Measurements from ENCODE around the gene CIROP.
A peak's percentile ranks its signal among the peaks of the same experiment; 100 is the strongest.

The CIROP gene, protein sequence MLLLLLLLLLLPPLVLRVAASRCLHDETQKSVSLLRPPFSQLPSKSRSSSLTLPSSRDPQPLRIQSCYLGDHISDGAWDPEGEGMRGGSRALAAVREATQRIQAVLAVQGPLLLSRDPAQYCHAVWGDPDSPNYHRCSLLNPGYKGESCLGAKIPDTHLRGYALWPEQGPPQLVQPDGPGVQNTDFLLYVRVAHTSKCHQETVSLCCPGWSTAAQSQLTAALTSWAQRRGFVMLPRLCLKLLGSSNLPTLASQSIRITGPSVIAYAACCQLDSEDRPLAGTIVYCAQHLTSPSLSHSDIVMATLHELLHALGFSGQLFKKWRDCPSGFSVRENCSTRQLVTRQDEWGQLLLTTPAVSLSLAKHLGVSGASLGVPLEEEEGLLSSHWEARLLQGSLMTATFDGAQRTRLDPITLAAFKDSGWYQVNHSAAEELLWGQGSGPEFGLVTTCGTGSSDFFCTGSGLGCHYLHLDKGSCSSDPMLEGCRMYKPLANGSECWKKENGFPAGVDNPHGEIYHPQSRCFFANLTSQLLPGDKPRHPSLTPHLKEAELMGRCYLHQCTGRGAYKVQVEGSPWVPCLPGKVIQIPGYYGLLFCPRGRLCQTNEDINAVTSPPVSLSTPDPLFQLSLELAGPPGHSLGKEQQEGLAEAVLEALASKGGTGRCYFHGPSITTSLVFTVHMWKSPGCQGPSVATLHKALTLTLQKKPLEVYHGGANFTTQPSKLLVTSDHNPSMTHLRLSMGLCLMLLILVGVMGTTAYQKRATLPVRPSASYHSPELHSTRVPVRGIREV

DNA sequence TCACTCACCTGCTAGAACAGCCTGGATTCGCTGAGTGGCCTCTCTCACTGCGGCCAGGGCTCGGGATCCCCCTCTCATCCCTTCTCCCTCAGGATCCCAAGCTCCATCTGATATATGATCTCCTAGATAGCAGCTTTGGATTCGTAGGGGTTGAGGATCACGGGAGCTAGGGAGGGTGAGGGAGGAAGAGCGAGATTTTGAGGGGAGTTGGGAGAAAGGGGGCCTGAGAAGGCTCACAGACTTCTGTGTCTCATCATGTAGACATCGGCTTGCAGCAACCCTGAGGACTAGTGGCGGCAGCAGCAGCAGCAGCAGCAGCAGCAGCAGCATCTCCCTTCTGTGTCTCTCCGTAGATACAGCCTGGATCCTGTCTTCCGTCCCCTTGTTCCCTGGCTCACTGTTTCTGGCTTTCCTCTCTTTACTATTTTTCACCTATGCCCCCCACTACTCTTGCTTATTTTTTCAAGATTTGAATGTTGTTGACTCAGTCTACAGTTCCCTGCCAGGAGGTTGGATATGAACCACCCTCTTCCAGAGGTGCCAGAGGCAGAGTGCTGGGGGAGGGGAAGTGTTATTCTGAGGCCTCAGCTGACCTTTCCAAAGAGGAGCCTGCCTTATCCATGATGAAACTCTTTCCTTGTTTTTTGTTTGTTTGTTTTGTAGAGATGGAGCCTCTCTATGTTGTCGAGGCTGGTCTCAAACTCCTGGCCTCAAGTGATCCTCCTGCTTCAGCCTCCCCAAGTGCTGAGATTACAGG is at the start of gene CIROP:
TSS of gene CIROP (minus strand) at position 399 of the 757 bp plus-strand sequence. CDS start at position 330, 69 bp downstream.
- DNase-seq (ENCODE audit: low read depth in 2 of 2), result no peak

GRCh38 chr14:23153851-23154796 is 49.3 kb upstream of the CIROP start:
- DNase-seq (ENCODE audit: low read depth in 2 of 2), result peak in 1 of 2 experiments; percentile 12

- DNase-seq (ENCODE audit: low read depth in 2 of 2), result no peak
Measured at GRCh38 chr14:23151342-23151741, 46.6 kb upstream of the CIROP start.

DNA sequence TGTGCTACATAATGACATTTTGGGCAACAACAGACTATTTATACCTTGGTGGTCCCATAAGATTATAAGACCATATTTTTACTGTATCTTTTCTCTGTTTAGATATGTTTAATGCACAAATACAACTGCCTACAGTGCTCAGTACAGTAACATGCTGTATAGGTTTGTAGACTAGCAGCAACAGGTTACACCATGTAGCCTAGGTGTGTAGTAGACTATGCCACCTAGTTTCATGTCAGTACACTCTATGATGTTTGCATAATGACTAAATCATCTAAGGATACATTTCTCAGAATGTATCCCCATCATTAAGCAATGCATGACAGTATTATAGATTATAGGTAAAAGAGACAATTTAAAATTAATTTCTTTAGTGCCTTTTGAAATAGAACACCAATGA is 45.0 kb upstream of the CIROP start:
- DNase-seq (ENCODE audit: low read depth in 2 of 2), result no peak

GRCh38 chr14:23148591-23149249 is 43.9 kb upstream of the CIROP start:
- no peak for DNase-seq (ENCODE audit: low read depth in 2 of 2)

DNA sequence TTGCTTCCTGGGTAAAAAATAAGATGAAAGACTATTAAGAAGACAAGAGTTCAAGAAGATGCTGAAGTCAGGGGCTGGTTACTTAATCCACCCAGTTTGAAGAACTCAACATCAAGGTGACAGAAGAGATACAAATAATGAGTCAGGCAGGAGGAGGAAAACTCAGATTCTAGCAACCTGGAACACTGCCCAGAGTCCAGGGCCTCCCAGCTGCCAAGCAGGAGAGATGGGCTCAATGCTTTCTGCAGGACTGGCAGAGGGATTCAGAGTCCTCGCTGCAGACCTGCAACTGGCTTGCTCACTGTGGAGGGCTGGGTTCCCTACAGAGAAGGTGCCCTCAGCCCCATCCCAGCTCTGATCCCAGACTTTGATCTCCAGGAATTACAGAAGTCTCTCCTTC is 42.9 kb upstream of the CIROP start:
- no peak for DNase-seq (ENCODE audit: low read depth in 2 of 2)

GRCh38 chr14:23146980-23147379 is 42.2 kb upstream of the CIROP start:
- DNase-seq (ENCODE audit: low read depth in 2 of 2), result no peak

DNA sequence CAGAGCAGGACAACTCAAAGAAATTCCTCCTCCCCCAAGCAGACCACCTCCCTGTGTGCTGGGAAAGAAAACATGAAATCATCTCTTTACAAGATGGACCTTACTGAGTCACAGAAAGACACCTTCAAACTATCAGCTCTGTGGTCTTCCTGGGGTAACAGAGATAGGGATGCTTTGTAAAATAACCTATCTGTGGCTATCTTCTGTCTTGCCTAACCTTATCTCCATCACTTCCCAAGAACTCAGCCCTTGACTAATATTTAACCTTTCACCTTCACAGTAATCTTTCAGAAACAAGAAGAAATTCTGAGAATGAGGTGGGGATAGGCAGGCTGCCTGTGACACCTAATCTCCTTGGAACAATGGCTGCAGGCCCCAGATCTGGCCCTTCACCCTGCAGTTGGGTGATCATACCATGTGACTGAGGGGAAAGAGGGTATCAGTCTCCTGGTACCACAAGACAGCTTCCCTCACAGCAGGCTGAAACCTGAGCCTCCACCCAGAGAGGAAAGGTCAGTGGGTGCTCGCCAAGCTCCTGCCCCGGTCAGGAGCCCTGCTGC is 41.6 kb upstream of the CIROP start:
- no peak for DNase-seq (ENCODE audit: low read depth in 2 of 2)

DNA sequence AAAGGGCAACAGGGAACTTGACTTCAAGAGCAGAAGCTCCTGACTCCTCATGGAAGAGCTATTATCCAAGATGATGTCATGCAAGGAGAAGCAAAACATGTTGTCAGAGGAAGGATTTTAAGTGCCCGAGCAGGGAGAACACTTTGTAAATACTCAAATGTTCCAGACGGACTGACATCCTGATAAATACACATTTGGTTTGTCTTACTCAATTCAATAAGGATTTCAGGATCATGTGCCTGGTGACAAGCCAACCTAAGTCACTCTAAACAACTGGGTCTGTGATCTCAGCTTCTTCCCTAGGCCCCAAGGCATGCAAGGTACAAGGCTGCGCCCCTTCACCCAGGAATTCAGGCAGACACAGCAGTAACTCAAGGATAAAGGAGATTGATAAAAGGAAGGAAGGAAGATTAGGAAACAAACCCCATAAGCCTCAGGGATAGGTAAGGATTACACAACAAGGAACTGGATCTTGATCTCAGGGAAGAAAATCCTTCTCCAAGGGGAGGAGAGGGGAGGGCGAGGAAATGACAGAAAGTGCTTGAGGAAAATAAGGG is 41.1 kb upstream of the CIROP start:
- DNase-seq (ENCODE audit: low read depth in 2 of 2), result no peak

GRCh38 chr14:23143911-23144310 is 39.1 kb upstream of the CIROP start:
- DNase-seq (ENCODE audit: low read depth in 2 of 2), result no peak

GRCh38 chr14:23142826-23143225 is 38.0 kb upstream of the CIROP start:
- DNase-seq (ENCODE audit: low read depth in 2 of 2), result no peak

- no peak for DNase-seq (ENCODE audit: low read depth in 2 of 2)
Measured at GRCh38 chr14:23141706-23142444, 37.1 kb upstream of the CIROP start.

DNA sequence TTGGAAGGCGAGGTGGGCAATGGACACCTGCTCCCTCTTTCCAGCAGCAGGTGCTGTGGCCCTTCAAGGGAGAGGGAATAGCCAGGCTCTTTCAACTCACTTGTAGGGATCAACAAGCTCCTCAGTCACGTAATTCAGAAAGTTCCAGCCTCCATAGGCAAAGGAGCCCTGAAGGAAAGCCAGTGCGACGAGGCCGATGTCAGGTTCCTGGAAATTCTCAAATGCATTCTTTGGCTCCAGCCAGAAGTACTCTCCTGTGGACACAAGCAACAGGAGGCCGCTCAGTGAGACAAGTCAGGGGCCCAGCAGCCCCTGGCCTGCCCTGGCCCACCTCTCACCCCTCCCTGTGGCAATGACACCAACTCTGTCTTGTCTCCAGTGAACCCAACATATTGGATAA is 35.6 kb upstream of the CIROP start:
- DNase-seq (ENCODE audit: low read depth in 2 of 2), result no peak

DNA sequence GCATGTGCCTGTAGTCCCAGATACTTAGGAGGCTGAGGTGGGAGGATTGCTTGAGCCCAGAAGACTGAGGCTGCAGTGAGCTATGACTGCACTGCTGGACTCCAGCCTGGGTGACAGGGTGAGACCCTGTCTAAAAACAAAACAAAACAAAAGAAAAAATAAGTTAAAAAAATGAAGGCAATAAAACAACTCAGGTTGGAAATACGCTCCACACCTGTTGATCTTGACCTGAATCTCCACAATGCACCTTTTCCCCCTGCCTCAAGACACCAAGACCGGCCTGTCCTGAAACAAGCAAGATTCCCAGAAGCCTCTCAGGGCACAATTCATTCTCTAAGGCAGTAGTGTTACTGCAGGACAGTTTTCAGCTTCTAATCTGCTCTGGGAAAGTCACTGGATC is 35.1 kb upstream of the CIROP start:
- no peak for DNase-seq (ENCODE audit: low read depth in 2 of 2)

GRCh38 chr14:23137813-23138535 is 33.2 kb upstream of the CIROP start:
- DNase-seq (ENCODE audit: low read depth in 2 of 2), result no peak

- DNase-seq (ENCODE audit: low read depth in 2 of 2), result no peak
Measured at GRCh38 chr14:23137192-23137812, 32.5 kb upstream of the CIROP start.

- no peak for DNase-seq (ENCODE audit: low read depth in 2 of 2)
Measured at GRCh38 chr14:23136566-23137133, 31.9 kb upstream of the CIROP start.

DNA sequence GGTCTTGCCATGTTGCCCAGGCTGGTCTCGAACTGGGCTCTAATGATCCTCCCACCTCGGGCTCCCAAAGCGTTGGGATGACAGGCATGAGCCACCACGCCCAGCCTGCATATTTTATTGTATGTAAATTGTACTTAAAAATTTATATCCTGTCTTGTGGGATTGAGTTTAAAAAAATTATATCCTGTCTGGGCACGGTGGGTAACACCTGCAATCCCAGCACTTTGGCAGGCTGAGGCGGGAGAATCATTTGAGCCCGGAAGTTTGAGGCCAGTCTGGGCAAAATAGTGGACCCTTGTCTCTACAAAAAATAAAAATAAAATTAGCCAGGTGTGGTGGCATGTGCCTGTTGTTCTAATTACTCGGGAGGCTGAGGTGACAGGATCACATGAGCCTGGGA is 28.2 kb upstream of the CIROP start:
- DNase-seq (ENCODE audit: low read depth in 2 of 2), result no peak
